Left renal pelvis (tissue), 4 donors: ENCODE measurements around the gene TRAF5. TPM values are rescaled to one million over a fixed set of nuclear protein-coding genes. Genes with fewer than 3 reads are reported as not detected.

Experiments
- DNase-seq, 4 donors: peaks; one replicate each; pipeline ENCODE4 v3.0.0-alpha.2; 2013; ENCODE audit warnings: low read depth in 4 of 4, low spot score in 3 of 4
- polyA plus RNA-seq, 4 donors: library from polyadenylated mRNA; unstranded; fragments of 120-200 nt; gene quantifications; one replicate each; pipeline ENCODE4 v1.2.1, GENCODE V29; 2013; ENCODE audit not compliant: insufficient read length in 4 of 4

Gene TRAF5
- polyA plus RNA-seq, 4 donors: 14.9 to 35.2 (median 21.4) TPM

- DNase-seq: peak in 2 of 4 donors; percentile 12 to 26
These were observed 89.6 kb downstream of the TRAF5 start for GRCh38 chr1:211416246-211416627.

DNA sequence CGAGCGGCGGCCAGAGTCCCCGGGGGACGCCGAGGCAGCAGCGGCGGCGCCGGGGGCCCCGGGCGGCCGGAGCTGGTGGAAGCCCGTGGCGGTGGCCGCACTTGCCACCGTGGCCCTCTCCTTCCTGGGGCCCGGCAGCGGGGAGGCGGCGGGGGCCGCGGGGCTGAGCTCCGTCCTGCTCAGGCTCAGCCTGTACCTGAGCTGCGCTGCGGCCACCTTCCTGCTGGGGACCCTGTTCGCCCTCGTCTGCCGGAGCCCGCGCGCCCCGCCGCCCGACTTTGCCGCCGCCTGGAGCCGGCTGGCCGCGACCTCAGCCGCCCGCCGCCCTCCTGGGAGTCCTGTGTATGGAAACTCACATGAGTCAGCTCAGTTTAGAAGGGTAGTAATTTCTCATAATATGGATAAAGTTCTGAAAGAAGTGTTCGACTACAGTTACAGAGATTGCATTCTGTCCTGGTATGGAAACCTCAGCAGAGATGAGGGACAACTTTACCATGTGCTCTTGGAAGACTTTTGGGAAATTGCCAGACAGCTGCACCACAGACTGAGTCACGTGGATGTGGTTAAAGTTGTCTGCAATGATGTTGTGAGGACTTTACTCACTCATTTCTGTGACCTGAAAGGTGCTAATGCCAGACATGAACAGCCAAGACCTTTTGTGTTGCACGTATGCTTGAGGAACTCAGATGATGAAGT is 90.1 kb downstream of the TRAF5 start:
- DNase-seq: peak in 2 of 4 donors; percentile 2 to 14

GRCh38 chr1:211420389-211420788 is 93.8 kb downstream of the TRAF5 start:
- DNase-seq: no peak

DNA sequence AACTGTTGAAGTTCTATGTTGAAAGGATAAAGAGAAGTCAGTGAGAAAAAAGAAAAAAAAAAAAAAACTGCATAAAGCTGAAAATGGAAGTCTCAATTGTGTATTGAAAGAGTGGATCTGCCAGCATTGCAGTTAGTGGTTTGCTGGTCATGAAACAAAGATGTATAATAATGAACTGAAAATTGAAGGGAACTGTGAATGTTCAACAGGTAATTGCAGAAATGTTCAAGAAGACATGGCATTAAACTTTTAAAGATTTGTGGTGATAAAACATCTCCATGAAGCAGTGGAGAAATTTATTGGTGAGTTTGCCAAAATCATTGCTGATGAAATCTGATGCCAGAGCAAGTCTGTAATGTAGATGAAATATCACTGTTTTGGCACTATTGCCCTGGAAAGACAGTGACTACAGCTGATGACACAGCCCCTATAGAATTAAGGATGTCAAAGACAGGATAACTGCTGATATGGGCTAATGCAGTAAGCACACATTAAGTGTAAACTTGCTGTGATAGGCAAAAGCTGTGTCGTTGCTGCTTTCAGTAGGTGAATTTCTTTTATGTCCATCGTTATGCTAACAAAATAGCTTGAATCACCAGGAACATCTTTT is 94.3 kb downstream of the TRAF5 start:
- DNase-seq: no peak

DNA sequence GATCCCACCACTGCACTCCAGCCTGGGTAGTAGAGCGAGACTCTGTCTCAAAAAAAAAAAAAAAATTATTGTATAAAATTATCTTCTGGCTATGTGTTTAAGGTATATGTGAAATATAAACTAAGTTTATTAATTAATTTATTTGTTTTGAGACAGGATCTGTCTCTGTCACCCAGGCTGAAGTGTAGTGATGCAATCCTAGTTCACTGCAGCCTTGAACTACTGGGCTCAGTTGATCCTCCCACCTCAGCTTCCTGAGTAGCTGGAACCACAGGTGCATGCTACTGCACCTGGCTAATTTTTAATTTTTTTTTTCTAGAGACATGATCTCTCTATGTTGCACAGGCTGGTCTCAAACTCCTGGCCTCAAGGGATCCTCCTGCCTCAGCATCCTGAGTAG is 97.4 kb downstream of the TRAF5 start:
- no peak for DNase-seq

Other genes with a start within 250 kb of the TRAF5 start
- gene KCNH1, start 192.7 kb upstream of the TRAF5 start, polyA plus RNA-seq: under 1 TPM; 0.21 to 0.37 (median 0.30) TPM
- 10 to 100 TPM; 53.8 to 96.5 (median 78.5) TPM for gene RCOR3, start 67.5 kb upstream of the TRAF5 start, polyA plus RNA-seq
- under 1 TPM; 0.08 to 0.46 (median 0.27) TPM for gene RD3, start 165.3 kb downstream of the TRAF5 start, polyA plus RNA-seq